NCI-H2107 (cell line): Measurements from ENCODE around the gene JOSD1.

Source experiments
- DNase-seq: peaks from one replicate; lab custom pipeline; 2025; lab: John Stamatoyannopoulos, UW

Gene JOSD1

GRCh38 chr22:38700789-38701628, at the start of gene JOSD1:
Gene JOSD1, minus strand, starts transcription at chr22:38700943. Its CDS starts 956 bp downstream, at chr22:38699987.
- DNase-seq, result peak; percentile 83

GRCh38 chr22:38750104-38750503, 49.4 kb upstream of the JOSD1 start:
- DNase-seq, result no peak

- no peak for DNase-seq
Observed at GRCh38 chr22:38748487-38749136, 47.9 kb upstream of the JOSD1 start.

- no peak for DNase-seq
Observed at GRCh38 chr22:38745676-38746460, 45.1 kb upstream of the JOSD1 start.

GRCh38 chr22:38744981-38745380, 44.2 kb upstream of the JOSD1 start:
- no peak for DNase-seq

GRCh38 chr22:38742176-38742942, 41.6 kb upstream of the JOSD1 start:
- DNase-seq, result no peak

GRCh38 chr22:38741576-38741975, 40.8 kb upstream of the JOSD1 start:
- no peak for DNase-seq

- DNase-seq, result no peak
Observed at GRCh38 chr22:38741166-38741565, 40.4 kb upstream of the JOSD1 start.

- no peak for DNase-seq
Observed at GRCh38 chr22:38740754-38741153, 40.0 kb upstream of the JOSD1 start.

- DNase-seq, result no peak
Observed at GRCh38 chr22:38740116-38740723, 39.5 kb upstream of the JOSD1 start.

GRCh38 chr22:38739300-38740055, 38.7 kb upstream of the JOSD1 start:
- no peak for DNase-seq

- no peak for DNase-seq
Observed at GRCh38 chr22:38738475-38739070, 37.8 kb upstream of the JOSD1 start.

- DNase-seq, result no peak
Observed at GRCh38 chr22:38737302-38738060, 36.7 kb upstream of the JOSD1 start.

GRCh38 chr22:38736257-38736570, 35.5 kb upstream of the JOSD1 start:
- DNase-seq, result no peak

GRCh38 chr22:38735465-38736256, 34.9 kb upstream of the JOSD1 start:
- no peak for DNase-seq

- no peak for DNase-seq
Observed at GRCh38 chr22:38735126-38735464, 34.4 kb upstream of the JOSD1 start.

GRCh38 chr22:38734421-38735100, 33.8 kb upstream of the JOSD1 start:
- no peak for DNase-seq

- DNase-seq, result peak; percentile 38
Observed at GRCh38 chr22:38733724-38734381, 33.1 kb upstream of the JOSD1 start.
